Left ventricle myocardium inferior (tissue), 1 donor: Measurements from ENCODE around the gene CBL. TPM values are rescaled to one million over a fixed set of nuclear protein-coding genes. Genes with fewer than 3 reads are reported as not detected.

Source experiments
- DNase-seq: peaks from one replicate; pipeline ENCODE4 v3.0.0-alpha.2; 2020
- H3K27ac ChIP-seq: fragments of 200-600 bp; replicated peaks from 2 replicates; pipeline ENCODE4 v1.8.0; 2021
- H3K27me3 ChIP-seq: fragments of 200-600 bp; 2 replicates; pipeline ENCODE4 v1.8.0; 2021; ENCODE audit warnings: low read depth
- H3K36me3 ChIP-seq: fragments of 200-600 bp; 2 replicates; pipeline ENCODE4 v1.8.0; 2021
- H3K4me1 ChIP-seq: fragments of 200-600 bp; 2 replicates; pipeline ENCODE4 v1.8.0; 2021
- H3K4me3 ChIP-seq: fragments of 200-600 bp; 2 replicates; pipeline ENCODE4 v1.8.0; 2021; ENCODE audit warnings: mild to moderate bottlenecking, moderate library complexity
- H3K9me3 ChIP-seq: fragments of 200-600 bp; replicated peaks from 2 replicates; pipeline ENCODE4 v1.8.0; 2021
- CTCF ChIP-seq: fragments of 200-600 bp; IDR thresholded peaks from 2 replicates; pipeline ENCODE4 v1.8.0; 2021; ENCODE audit warnings: antibody characterized with exemption, mild to moderate bottlenecking, borderline replicate concordance
- intact Hi-C: fragments of 100-400 bp; cut with micrococcal nuclease; formaldehyde crosslinking; loops from one replicate; pipeline ENCODE4 v1.11.0; 2022
- total RNA-seq: library from RNA; stranded (reverse); fragmentation: NEBNext Ultra II Directional; extraction: Animal tissue kit (Norgen Biotek cat#: 25700); gene quantifications from one replicate; pipeline ENCODE4 v1.2.1, GENCODE V29; 2021
- donor health status: DM: no; HTN: yes; CAD: no; lungs with severe emphysema.

Gene CBL
- total RNA-seq, 1 donor from 2014 or later, result 7.0 TPM

- Histone ChIP-seq H3K4me1 (peaks cover 41% of the 10 kb centered on the region), H3K36me3 (peaks cover 64% of the 10 kb centered on the region), H3K27me3 (no peaks in the 10 kb centered on the region), H3K9me3 (no peaks in the 10 kb centered on the region), H3K27ac (peak overlapping the region; percentile 81), H3K4me3 (no peak overlapping the region)
- intact Hi-C loops, result no loop called here
- TF ChIP-seq CTCF, result no peak
- DNase-seq, result peak; percentile 65
Measured at GRCh38 chr11:119298726-119299125, 92.6 kb downstream of the CBL start.

DNA sequence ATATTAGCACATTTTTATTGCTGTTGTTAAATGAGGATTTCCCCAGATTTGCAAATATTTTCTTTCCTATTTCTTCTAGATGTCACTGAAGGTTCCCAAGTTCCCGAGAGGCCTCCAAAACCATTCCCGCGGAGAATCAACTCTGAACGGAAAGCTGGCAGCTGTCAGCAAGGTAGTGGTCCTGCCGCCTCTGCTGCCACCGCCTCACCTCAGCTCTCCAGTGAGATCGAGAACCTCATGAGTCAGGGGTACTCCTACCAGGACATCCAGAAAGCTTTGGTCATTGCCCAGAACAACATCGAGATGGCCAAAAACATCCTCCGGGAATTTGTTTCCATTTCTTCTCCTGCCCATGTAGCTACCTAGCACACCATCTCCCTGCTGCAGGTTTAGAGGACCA is 93.3 kb downstream of the CBL start:
- peaks cover 41% of the 10 kb centered on the region for H3K4me1 ChIP-seq
- no peaks in the 10 kb centered on the region for H3K9me3 ChIP-seq
- TF ChIP-seq CTCF, result no peak
- H3K36me3 ChIP-seq, result peaks cover 71% of the 10 kb centered on the region
- intact Hi-C loops, result no loop called here
- peak overlapping the region; percentile 81 for H3K27ac ChIP-seq
- DNase-seq, result no peak
- H3K4me3 ChIP-seq, result no peak overlapping the region
- H3K27me3 ChIP-seq, result no peaks in the 10 kb centered on the region

DNA sequence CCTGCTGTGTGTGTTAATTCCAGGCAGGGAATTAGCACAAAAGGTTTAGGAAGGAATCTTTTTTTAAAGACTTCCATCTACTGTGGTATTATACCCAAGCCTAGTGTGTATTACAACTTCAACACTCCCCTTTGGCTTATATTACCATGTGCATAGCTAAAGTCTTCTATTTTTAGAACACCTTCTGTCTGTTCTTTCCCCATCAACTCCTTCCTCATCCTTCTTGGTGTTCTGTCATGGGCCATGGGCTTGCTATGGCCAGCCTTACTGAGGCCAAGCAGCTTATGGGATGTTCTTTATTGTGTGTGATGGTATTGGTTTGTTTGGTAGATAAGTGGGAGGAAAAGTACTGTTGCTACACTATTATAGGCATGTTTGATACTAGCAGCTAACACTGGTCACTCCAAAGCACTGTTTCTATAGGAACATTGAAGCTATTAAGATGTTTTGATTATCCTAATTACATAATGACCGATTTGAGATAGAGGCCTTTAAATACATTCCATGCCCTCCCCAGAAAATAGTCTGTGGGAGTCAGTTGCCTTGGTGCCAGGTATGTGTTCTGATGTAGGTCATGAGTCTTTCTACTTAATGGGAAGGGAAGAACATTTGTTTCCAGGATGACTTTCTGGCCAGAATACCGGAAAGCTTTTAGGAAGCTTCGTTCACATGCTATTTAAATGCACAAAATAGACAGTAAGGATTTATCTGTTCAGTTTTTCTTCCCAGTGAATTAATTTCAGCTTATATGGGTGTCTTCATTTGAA is 94.2 kb downstream of the CBL start:
- Histone ChIP-seq H3K27ac (peak overlapping the region; percentile 81), H3K36me3 (peaks cover 71% of the 10 kb centered on the region), H3K9me3 (no peaks in the 10 kb centered on the region), H3K4me3 (no peak overlapping the region), H3K4me1 (peaks cover 41% of the 10 kb centered on the region), H3K27me3 (no peaks in the 10 kb centered on the region)
- DNase-seq, result no peak
- intact Hi-C loops, result no loop called here
- no peak for TF ChIP-seq CTCF

DNA sequence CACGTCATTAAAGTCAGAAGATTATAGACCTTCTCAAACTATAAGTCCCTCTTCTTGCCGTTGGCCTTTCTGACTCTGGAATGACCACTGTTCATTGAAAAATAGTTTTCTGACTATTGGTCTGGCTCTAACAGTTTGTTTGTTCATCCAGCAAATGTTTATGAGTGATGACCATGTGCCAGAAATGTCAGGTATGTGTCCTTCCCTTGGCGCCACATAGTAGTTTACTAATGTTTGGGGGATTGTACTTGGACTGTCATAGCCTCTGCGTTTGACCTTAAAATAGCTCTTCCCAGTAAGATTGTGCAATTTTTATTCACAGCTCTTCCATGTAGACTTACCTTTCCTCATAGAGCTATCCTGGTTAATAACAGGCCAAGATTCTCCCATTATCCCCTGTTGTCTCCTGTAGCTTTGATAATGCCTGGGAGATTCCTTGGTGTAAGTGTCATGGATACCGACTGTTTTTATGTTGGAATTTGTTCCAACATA is 97.1 kb downstream of the CBL start:
- peaks cover 53% of the 10 kb centered on the region for H3K36me3 ChIP-seq
- no peak overlapping the region for H3K4me3 ChIP-seq
- no peaks in the 10 kb centered on the region for H3K27me3 ChIP-seq
- H3K9me3 ChIP-seq, result no peaks in the 10 kb centered on the region
- H3K27ac ChIP-seq, result no peak overlapping the region
- intact Hi-C loops, result no loop called here
- no peak for TF ChIP-seq CTCF
- peaks cover 44% of the 10 kb centered on the region for H3K4me1 ChIP-seq
- no peak for DNase-seq

GRCh38 chr11:119305556-119306372 is 99.6 kb downstream of the CBL start:
- DNase-seq, result no peak
- Histone ChIP-seq H3K27ac (peak overlapping the region; percentile 16), H3K27me3 (no peaks in the 10 kb centered on the region), H3K4me1 (peaks cover 19% of the 10 kb centered on the region), H3K9me3 (no peaks in the 10 kb centered on the region), H3K36me3 (peaks cover 51% of the 10 kb centered on the region), H3K4me3 (no peak overlapping the region)
- no peak for TF ChIP-seq CTCF
- intact Hi-C loops, result no loop called here
